Measurements from ENCODE around the gene CHCHD5.

CHCHD5 gene

GRCh38 chr2:112625474-112626114, 41.2 kb downstream of the CHCHD5 start:
- DNase-seq (ENCODE audit: low spot score), result no peak

GRCh38 chr2:112626604-112627059, 42.2 kb downstream of the CHCHD5 start:
- peak; percentile 67 for DNase-seq (ENCODE audit: low spot score)

- DNase-seq (ENCODE audit: low spot score), result no peak
These were observed 42.9 kb downstream of the CHCHD5 start for GRCh38 chr2:112627060-112628040.

- DNase-seq (ENCODE audit: low spot score), result no peak
These were observed 44.8 kb downstream of the CHCHD5 start for GRCh38 chr2:112629224-112629623.

- DNase-seq (ENCODE audit: low spot score), result no peak
These were observed 45.4 kb downstream of the CHCHD5 start for GRCh38 chr2:112629823-112630222.

- no peak for DNase-seq (ENCODE audit: low spot score)
These were observed 45.9 kb downstream of the CHCHD5 start for GRCh38 chr2:112630268-112630667.

GRCh38 chr2:112633708-112634107, 49.3 kb downstream of the CHCHD5 start:
- DNase-seq (ENCODE audit: low spot score), result no peak

- no peak for DNase-seq (ENCODE audit: low spot score)
These were observed 49.9 kb downstream of the CHCHD5 start for GRCh38 chr2:112634153-112634873.

- no peak for DNase-seq (ENCODE audit: low spot score)
These were observed 50.4 kb downstream of the CHCHD5 start for GRCh38 chr2:112634874-112635157.

GRCh38 chr2:112636605-112637288, 52.3 kb downstream of the CHCHD5 start:
- no peak for DNase-seq (ENCODE audit: low spot score)

- DNase-seq (ENCODE audit: low spot score), result no peak
These were observed 52.9 kb downstream of the CHCHD5 start for GRCh38 chr2:112637289-112637660.
